Activated naive CD4-positive, alpha-beta T cell treated with anti-CD3 and anti-CD28 coated beads, Interleukin-2, amount 50 U/mL, for 24 hours (primary cell): ENCODE results near the gene MAMDC2.

ENCODE experiments used
- H3K27ac Mint-ChIP-seq: one replicate; pipeline ENCODE4 v1.8.0; 2021; ENCODE audit warnings: mild to moderate bottlenecking, mixed read lengths
- H3K27me3 Mint-ChIP-seq: one replicate; pipeline ENCODE4 v1.8.0; 2021; ENCODE audit warnings: mixed read lengths
- H3K36me3 Mint-ChIP-seq: one replicate; pipeline ENCODE4 v1.8.0; 2021; ENCODE audit warnings: mixed read lengths
- H3K4me1 Mint-ChIP-seq: one replicate; pipeline ENCODE4 v1.8.0; 2021; ENCODE audit warnings: mixed read lengths
- H3K4me3 Mint-ChIP-seq: one replicate; pipeline ENCODE4 v1.8.0; 2021; ENCODE audit warnings: mild to moderate bottlenecking, mixed read lengths
- H3K9me3 Mint-ChIP-seq: one replicate; pipeline ENCODE4 v1.8.0; 2021; ENCODE audit warnings: mixed read lengths

MAMDC2 gene

DNA sequence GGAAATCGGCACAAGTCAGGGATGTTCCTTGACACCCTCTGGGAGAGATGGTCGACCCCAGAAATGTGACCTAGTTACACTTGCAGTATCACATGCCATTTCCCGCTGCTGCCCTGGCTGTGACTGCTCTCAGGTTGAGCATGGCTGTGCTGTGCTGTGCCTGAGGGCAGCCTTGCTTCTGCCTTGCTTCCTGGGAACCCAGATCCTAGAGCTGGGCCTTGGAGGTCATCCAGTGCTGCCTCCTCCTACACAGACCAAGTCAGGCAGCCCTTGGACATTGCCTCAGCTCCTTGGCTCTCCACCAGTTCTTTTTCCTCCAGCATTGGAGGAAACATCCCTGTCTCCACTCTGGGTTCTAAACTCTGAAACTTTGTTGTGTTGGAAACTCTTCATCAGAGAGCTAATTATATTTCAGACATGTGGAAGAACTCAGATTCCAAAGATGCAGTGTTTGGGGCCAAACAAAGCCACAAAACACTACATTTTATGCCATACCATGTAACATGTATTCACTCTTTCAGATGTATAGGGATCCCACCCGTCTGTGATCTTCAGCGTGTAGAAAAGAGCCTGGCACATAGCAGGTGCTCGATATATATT lies 6.1 kb downstream of the MAMDC2 start:
- H3K36me3 Mint-ChIP-seq = no peaks in the 10 kb centered on the region
- H3K4me1 Mint-ChIP-seq = peaks cover under 1% of the 10 kb centered on the region
- no peak overlapping the region for H3K4me3 Mint-ChIP-seq
- no peak overlapping the region for H3K27ac Mint-ChIP-seq
- peaks cover 41% of the 10 kb centered on the region for H3K27me3 Mint-ChIP-seq
- no peaks in the 10 kb centered on the region for H3K9me3 Mint-ChIP-seq

DNA sequence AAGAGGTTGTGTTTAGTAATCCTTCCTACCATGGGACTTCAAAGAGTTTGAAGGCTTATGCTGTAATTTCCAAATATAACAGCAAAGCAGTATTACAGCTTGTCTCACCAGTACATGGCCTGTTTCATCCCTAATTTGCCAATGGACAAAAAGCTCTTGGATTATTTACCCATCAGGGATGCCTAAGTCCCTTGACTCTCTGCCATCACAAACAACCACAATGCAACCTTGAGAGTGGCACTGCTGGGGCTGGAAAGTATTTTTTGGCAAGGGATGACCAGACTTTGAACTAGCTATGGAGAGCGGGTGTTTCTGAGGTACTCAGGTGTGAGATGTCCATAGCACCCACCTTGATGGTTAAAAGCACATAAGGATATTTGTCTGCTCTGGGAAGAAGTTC lies 9.1 kb downstream of the MAMDC2 start:
- Mint-ChIP-seq H3K4me3 (no peak overlapping the region), H3K27ac (no peak overlapping the region), H3K36me3 (no peaks in the 10 kb centered on the region)

DNA sequence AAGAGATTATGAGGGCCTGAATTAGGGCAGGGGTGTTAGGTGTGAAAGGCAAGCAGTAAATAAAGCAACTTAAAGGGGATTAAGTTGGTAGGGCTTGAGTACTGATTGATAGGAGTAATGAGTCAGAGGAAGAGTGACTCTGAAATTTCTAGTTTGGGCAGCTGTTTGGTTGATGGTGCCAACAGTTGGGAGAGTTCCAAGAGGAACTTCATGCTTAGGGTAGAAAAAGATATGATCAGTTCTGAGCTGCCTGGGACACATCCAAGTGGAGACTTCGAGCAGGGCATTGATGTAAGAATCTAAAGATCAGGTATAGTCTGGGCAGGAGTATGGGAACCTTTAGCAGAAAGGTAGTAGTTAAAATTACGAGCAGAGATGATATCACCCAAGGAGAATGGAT lies 10.2 kb downstream of the MAMDC2 start:
- no peaks in the 10 kb centered on the region for H3K9me3 Mint-ChIP-seq
- no peaks in the 10 kb centered on the region for H3K36me3 Mint-ChIP-seq
- no peak overlapping the region for H3K27ac Mint-ChIP-seq
- no peaks in the 10 kb centered on the region for H3K4me1 Mint-ChIP-seq
- H3K27me3 Mint-ChIP-seq = peaks cover 19% of the 10 kb centered on the region
- no peak overlapping the region for H3K4me3 Mint-ChIP-seq

More for the DNA sequence above, 9.1 kb downstream of the MAMDC2 start:
- H3K27me3 Mint-ChIP-seq = peaks cover 25% of the 10 kb centered on the region
- no peaks in the 10 kb centered on the region for H3K4me1 Mint-ChIP-seq
- H3K9me3 Mint-ChIP-seq = no peaks in the 10 kb centered on the region

DNA sequence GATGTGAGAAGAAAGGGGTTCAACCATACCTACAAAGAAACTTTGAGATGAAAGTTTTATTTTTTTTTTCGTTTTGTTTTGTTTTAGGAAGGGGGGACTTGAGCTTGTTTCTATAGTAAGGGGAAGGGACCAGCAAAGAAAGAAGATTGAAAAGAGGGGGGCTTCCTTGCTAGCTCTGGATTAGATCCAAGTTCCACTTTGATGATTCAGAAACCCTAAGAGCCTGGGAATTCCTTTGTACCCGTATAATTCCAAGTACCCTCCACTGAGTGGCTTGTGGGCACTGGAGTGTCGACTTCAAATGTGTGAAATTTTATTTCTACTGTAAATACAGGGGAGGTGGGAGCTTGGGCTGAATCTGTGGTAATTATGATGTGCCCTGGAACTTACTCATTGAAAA lies 10.9 kb downstream of the MAMDC2 start:
- H3K9me3 Mint-ChIP-seq = no peaks in the 10 kb centered on the region
- H3K4me1 Mint-ChIP-seq = no peaks in the 10 kb centered on the region
- H3K27me3 Mint-ChIP-seq = peaks cover 20% of the 10 kb centered on the region
- H3K36me3 Mint-ChIP-seq = no peaks in the 10 kb centered on the region
- no peak overlapping the region for H3K27ac Mint-ChIP-seq
- no peak overlapping the region for H3K4me3 Mint-ChIP-seq

DNA sequence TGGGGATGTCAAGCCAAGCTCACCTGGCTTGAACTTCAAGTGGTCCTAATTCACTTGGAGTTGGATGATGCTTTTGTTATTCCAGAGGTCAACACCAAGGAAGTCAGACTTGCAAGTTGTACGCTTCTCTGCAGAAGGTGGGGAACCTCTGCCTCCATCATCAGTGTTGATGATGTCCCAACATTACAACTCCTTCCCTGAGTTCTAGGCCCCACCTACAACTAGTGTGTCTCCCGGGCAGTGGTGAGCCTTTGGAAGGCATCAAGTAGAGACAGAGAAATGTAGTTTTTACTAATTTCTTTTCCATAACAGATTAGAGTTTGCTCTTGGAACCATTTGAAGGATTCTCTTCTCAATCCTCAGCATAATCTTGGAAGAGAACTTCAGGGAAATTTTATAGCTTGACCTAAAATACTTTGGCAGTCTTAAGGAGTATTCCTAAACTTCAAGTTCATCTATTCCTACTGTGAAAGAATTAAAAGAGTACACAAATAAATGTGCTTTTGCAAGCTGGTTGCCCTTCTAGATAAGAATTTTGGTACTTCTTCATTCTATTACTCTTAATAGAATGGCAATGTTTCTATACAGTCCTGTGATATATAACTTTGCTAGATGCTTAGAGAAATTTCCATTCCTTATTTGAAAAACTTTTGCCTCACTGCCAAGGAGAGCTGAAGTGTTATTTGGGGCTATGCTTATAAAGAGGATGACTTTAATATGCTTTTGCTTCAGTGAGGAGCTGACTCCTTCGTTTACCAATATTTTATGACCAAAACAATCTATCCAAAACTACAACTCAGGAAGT lies 12.0 kb downstream of the MAMDC2 start:
- Mint-ChIP-seq H3K36me3 (no peaks in the 10 kb centered on the region), H3K27ac (no peak overlapping the region), H3K9me3 (no peaks in the 10 kb centered on the region), H3K27me3 (peaks cover 15% of the 10 kb centered on the region), H3K4me1 (no peaks in the 10 kb centered on the region), H3K4me3 (no peak overlapping the region)

DNA sequence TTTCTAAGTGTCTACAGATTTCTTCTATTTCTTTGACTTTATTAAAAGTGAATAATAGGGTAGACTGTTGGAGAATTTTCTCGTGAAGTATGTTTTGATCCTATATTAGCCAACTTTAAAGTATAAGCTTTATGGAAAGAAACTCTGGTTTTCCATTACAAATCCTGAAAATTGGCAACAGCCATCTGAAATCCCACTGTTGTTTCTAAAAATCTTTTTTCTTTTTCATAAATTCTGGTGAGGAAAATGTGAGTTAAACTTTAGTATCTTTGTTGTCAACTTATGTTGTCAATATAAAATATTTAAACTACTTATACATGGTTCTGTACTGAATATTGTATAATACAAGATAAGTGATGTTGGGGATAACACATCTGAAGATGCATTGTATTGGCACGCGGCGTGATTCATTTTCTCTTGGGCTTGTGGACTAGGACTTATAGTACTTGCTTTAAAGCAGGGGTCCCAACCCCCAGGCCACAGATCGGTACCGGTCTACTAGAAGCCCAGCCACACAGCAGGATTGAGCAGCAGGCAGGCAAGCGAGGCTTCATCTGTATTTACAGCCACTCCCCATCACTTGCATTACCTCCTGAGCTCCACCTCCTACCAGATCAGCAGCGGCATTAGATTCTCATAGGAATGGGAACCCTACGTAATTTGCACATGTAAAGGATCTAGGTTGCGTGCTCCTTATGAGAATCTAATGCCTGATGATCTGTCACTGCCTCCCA lies 12.7 kb downstream of the MAMDC2 start:
- Mint-ChIP-seq H3K27ac (no peak overlapping the region), H3K36me3 (no peaks in the 10 kb centered on the region), H3K9me3 (no peaks in the 10 kb centered on the region)

DNA sequence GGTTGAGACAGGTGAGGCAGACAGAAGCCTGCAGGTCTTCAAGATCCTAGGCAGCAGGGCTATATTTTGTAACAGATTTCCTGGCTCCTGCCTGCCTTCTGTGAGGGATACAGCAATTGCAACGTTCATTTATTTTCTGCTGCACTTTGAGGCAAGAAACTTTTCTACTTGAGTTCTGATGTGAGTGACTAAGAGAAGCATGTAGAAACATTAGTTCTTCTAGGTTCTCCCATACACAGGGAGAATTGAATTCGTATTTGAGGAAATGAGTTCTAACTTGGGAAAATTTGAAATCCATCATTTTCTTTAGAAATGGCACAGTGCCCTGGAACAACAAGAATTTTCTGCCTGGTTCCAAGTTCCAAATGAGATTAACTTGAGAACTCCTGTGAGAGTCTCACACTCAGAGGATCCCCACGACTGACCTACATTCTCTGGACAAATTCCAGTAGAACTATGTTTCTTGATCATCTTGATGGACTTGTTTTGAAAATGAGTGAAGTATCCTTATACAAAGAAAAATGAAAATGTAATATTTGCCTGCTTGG lies 15.0 kb downstream of the MAMDC2 start:
- H3K27ac Mint-ChIP-seq = no peak overlapping the region
- H3K36me3 Mint-ChIP-seq = no peaks in the 10 kb centered on the region
- H3K4me1 Mint-ChIP-seq = no peaks in the 10 kb centered on the region
- no peaks in the 10 kb centered on the region for H3K9me3 Mint-ChIP-seq
- no peak overlapping the region for H3K4me3 Mint-ChIP-seq
- H3K27me3 Mint-ChIP-seq = peaks cover 11% of the 10 kb centered on the region

More for the DNA sequence above, 12.7 kb downstream of the MAMDC2 start:
- H3K4me1 Mint-ChIP-seq = no peaks in the 10 kb centered on the region
- H3K27me3 Mint-ChIP-seq = peaks cover 15% of the 10 kb centered on the region
- H3K4me3 Mint-ChIP-seq = no peak overlapping the region

DNA sequence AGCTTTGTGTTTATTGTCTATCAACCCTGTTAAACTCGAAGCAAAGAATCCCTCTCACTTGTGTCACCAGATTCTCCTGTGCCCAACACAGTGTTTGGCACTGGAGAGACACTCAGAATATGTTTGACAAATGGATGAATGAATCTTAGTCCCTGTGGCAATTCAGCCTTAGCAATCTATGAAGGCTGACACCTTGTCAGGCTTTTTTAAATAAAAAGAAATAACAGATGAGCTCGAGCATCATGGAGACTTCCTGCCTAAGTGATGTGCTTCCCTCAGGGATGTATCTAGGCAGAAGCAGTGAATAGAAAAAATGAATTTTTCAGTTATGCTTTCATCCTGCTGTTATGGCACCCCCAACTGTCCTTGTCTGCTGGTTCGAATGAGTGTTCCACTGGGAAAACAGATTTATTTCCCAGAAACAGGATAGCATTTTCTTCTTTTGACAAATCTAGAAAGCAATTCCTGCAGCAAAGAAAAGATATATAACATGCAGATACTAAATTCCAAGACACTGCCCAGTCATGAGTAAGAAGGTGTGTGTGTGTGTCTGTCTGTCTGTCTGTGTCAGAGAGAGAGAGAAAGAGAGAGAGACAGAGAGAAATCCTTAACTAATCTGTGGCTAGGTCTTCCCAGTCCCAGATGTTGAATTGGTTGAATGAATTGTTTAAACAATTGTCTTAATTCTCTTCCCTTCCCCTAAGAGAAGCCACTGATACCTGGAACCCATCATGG lies 16.7 kb downstream of the MAMDC2 start:
- H3K4me1 Mint-ChIP-seq = no peaks in the 10 kb centered on the region
- H3K36me3 Mint-ChIP-seq = no peaks in the 10 kb centered on the region
- peaks cover 7% of the 10 kb centered on the region for H3K27me3 Mint-ChIP-seq
- no peak overlapping the region for H3K4me3 Mint-ChIP-seq
- H3K27ac Mint-ChIP-seq = no peak overlapping the region
- no peaks in the 10 kb centered on the region for H3K9me3 Mint-ChIP-seq

DNA sequence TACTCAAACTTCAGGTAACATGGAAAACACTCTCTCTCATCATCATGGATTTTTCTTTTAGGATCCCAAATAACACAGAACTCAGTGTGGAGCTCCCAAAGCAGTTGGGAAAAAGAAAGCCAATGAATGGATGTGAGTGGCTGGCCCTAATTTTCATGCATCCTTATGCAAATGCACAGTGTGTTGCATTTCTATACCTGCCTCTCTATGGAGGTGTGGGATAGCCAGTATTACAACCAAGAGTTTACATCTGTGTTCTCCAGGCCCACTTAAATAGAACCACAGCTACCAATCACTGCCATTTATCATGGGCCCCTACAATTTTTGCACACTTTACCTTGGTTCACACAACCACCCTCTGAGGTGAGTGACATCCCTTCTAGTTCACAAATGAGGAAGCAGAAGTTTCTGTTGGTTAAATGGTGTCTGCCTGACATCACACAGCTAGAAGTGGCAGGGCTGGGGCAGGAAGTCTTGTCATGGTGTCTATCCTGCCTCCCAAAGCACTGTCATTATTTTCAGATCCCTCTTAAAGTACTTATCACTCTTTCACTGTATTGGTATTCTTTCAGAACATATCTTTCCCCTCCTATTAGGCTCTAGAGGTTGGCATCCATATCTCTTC lies 17.3 kb downstream of the MAMDC2 start:
- no peak overlapping the region for H3K27ac Mint-ChIP-seq
- H3K27me3 Mint-ChIP-seq = peaks cover 9% of the 10 kb centered on the region
- H3K4me3 Mint-ChIP-seq = no peak overlapping the region
- no peaks in the 10 kb centered on the region for H3K36me3 Mint-ChIP-seq
- H3K4me1 Mint-ChIP-seq = no peaks in the 10 kb centered on the region
- H3K9me3 Mint-ChIP-seq = no peaks in the 10 kb centered on the region

DNA sequence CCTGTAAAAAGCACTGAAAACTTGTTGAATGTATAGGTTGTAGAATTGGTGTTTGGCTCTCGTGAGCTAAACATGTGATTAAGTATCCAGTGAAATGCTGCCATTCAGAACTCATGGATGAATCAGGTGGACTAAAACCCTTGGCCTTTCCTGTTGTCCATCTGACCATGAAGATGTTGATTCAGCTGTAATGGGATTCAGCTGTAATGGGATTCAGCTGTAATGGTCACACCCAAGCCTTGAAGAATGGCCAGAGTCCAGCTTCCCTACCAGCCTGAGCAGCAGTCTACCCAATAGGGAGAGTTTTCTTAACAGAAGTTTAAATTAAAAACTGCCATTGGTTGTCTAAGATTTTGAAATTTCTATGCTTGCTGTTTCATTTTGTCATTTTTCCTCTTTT lies 18.1 kb downstream of the MAMDC2 start:
- no peak overlapping the region for H3K27ac Mint-ChIP-seq
- H3K4me1 Mint-ChIP-seq = no peaks in the 10 kb centered on the region
- no peaks in the 10 kb centered on the region for H3K36me3 Mint-ChIP-seq
- H3K27me3 Mint-ChIP-seq = peaks cover 16% of the 10 kb centered on the region
- no peaks in the 10 kb centered on the region for H3K9me3 Mint-ChIP-seq
- H3K4me3 Mint-ChIP-seq = no peak overlapping the region

DNA sequence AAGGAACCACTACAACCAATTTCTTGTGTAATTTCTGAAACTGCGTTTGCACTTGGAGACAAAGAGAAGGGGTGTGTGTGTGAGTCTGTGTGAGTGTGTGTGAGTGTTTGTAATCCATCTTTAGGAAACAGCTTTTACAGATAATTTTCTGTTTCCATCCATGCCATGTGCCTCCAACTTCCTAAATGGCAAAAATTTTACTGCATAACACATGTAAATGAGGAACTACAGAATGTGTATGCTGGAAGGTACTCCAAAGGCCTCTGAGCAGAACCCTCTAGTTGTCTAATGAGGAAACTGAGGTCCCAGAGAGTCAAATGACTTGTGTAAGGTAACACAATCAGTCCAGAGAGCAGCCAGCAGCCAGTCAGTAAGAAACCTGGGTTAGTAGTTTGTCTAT lies 20.8 kb downstream of the MAMDC2 start:
- H3K9me3 Mint-ChIP-seq = no peaks in the 10 kb centered on the region
- no peaks in the 10 kb centered on the region for H3K36me3 Mint-ChIP-seq
- H3K27me3 Mint-ChIP-seq = peaks cover 14% of the 10 kb centered on the region
- H3K27ac Mint-ChIP-seq = no peak overlapping the region
- H3K4me1 Mint-ChIP-seq = no peaks in the 10 kb centered on the region
- no peak overlapping the region for H3K4me3 Mint-ChIP-seq

DNA sequence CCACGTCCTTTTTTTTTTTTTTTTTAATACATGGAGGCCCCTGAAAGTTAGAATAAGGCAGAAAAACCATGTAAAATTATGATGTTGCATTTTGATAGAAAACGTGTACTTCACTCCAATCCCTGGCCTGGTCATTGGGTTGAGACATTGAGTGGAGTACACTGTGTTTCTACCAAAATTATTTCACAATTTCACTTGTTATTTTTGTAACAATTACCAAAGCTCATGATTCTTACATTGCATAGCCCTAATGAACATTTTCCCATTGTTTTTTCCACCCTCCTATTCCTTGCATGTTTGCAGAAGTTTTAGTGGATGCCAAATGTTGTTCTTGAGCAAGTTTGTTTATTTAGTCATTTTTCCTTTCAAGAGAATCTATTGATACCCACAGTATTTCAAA lies 21.9 kb downstream of the MAMDC2 start:
- H3K36me3 Mint-ChIP-seq = no peaks in the 10 kb centered on the region

DNA sequence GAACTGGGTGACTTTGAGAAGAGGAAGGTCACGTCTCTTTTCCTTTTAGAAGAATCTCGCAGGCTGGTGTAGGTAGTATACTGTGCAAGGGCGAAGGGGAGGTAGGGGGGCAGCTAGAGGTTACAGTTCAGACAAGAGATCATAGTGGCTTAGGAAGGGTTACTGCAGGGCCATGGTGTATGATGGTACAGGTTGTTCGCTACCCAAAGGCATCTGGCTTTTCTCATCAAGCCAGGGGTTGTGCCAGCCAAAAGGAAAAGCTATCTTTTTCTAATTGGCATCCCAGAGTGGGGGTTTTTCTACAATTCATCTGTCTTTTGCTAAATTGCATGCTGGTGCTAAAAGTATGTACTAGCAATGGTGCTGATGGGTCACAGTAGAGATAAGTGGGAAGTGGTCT lies 22.8 kb downstream of the MAMDC2 start:
- Mint-ChIP-seq H3K4me3 (no peak overlapping the region), H3K9me3 (no peaks in the 10 kb centered on the region), H3K36me3 (no peaks in the 10 kb centered on the region), H3K4me1 (no peaks in the 10 kb centered on the region), H3K27me3 (peaks cover 14% of the 10 kb centered on the region), H3K27ac (no peak overlapping the region)

More for the DNA sequence above, 21.9 kb downstream of the MAMDC2 start:
- H3K4me3 Mint-ChIP-seq = no peak overlapping the region
- H3K27me3 Mint-ChIP-seq = peaks cover 14% of the 10 kb centered on the region
- no peaks in the 10 kb centered on the region for H3K4me1 Mint-ChIP-seq
- H3K27ac Mint-ChIP-seq = no peak overlapping the region
- no peaks in the 10 kb centered on the region for H3K9me3 Mint-ChIP-seq

DNA sequence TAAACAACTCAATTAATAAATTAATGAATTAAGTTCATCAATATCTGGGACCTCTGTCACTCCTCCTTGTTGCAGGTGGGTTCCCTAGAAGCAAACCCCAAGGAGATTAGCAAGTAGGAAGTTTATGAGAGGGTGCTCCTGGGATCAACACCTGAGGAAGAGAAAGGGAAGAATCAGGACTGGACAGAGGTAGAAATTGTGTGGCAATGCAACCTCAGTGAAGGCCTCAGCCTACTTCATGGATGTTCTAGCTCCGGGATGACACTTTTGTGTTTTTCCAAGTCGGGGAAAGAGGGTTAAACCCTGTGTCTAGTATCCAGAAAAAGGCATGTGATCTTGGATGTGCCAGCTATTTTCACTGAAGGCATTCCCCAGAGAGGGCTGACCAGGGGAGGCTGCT lies 23.2 kb downstream of the MAMDC2 start:
- Mint-ChIP-seq H3K9me3 (no peaks in the 10 kb centered on the region), H3K4me3 (no peak overlapping the region), H3K4me1 (no peaks in the 10 kb centered on the region), H3K36me3 (no peaks in the 10 kb centered on the region), H3K27me3 (peaks cover 14% of the 10 kb centered on the region), H3K27ac (no peak overlapping the region)

DNA sequence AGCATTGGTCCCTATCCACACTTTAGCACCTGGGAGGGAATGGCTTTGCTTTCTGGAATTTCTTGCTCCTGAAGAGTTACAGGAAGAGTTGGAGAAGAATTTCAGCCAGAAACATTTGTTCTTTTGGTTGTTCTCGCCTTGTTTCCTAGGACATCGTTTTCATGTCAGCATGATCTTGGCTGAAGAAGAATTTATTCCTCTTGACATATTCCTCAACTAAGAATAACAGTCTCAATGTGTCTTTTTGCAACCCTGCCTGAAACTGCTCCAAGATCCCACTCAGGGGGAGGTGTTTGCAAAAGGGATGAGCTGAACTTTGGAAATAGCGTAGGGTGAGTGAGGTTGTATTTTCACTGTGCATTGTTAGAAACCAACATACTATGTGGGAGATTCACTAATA lies 26.1 kb downstream of the MAMDC2 start:
- H3K27ac Mint-ChIP-seq = no peak overlapping the region
- no peaks in the 10 kb centered on the region for H3K9me3 Mint-ChIP-seq
- H3K36me3 Mint-ChIP-seq = no peaks in the 10 kb centered on the region
- no peaks in the 10 kb centered on the region for H3K4me1 Mint-ChIP-seq
- no peak overlapping the region for H3K4me3 Mint-ChIP-seq
- H3K27me3 Mint-ChIP-seq = peaks cover 11% of the 10 kb centered on the region
